Activated CD4-positive, alpha-beta T cell treated with anti-CD3 and anti-CD28 coated beads, Interleukin-2, amount 50 U/mL, for 4 hours (primary cell): ENCODE results near the gene TMC8.
A peak's percentile ranks its signal among the peaks of the same experiment; 100 is the strongest.

ENCODE experiments used
- DNase-seq, 2 experiments: peaks; one replicate each; pipeline ENCODE4 v3.0.0-alpha.2; 2020

TMC8 gene

GRCh38 chr17:78125138-78125913, 5.2 kb upstream of the TMC8 start:
- no peak for DNase-seq

- DNase-seq = no peak
Measured at GRCh38 chr17:78125976-78126894, 4.3 kb upstream of the TMC8 start.

DNA sequence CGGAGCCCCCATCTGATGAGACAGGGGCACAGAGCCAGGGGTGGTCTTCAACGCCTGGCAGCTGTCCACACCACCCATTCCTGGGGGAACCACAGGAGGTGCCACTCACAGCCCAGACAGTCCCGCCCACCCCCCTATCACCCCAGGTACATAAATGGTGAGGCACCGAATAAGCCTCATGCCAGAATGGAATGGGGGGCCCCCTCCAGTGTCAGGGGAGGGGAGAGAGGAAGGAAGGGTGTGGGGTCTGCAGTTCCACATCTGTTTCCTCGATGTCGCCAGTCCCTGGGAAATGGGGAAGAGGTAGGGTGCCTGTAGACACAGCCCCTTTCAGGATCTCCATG, 3.7 kb upstream of the TMC8 start:
- no peak for DNase-seq

GRCh38 chr17:78127239-78127887, 3.2 kb upstream of the TMC8 start:
- DNase-seq = no peak

- DNase-seq = no peak
Measured at GRCh38 chr17:78127888-78128550, 2.6 kb upstream of the TMC8 start.

GRCh38 chr17:78128551-78129350, 1.8 kb upstream of the TMC8 start, which contains the start of gene TMC6:
Gene TMC6, minus strand, starts transcription at chr17:78128755. Its CDS starts 1,923 bp downstream, at chr17:78126832.
- peak; percentile 60 to 64 for DNase-seq

DNA sequence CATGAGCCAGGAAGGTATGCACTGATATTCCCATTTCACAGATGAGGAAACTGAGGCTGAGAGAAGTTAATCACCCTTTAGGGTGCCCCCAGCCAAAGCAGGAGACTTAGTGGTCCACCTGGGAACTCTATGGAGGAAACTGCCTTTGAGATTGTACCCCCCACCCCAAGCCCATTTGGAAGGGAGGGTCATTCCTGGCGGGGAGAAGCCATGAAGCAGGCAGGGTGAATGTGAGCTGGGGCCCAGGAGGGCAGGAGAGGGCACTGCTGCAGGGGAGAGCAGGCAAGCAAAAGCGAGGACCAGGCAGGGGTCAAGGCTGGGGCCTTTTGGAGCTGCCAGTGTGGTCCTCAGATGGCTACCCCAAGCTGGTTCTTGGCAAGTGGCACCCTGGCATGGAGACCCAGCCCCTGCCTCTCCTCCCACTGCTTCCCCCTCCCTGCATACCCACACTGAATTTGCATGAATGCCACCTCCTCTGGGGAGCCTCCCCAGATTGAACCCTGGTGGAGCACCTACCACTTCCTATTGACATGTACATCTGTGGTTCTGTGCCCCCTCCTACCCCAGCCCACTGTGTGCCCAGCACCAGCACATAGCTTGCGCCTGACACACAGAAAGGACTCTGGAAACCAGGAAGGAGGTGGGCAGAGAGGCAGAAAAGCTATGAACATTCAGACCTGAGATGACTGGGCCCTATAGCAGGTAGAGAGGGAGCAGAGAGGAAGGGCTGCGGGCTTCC, 1.1 kb upstream of the TMC8 start:
- no peak for DNase-seq

DNA sequence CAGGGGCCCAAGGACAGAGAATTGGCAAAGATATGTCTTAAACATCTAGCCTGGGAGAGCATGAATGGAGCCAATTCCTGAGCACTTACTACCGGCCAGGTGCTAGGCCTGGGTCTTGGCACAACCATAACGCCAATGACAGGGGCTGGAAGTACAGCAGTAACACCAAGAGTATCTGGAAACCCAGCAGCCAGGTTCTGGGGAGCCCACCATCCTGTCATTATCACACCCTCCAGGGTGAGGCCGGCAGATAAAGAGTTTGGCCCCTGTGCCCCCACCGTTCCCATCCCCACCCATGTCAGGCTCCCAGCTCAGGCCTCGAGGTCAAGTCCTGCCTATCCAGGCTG, 508 bp upstream of the TMC8 start:
- DNase-seq = no peak

DNA sequence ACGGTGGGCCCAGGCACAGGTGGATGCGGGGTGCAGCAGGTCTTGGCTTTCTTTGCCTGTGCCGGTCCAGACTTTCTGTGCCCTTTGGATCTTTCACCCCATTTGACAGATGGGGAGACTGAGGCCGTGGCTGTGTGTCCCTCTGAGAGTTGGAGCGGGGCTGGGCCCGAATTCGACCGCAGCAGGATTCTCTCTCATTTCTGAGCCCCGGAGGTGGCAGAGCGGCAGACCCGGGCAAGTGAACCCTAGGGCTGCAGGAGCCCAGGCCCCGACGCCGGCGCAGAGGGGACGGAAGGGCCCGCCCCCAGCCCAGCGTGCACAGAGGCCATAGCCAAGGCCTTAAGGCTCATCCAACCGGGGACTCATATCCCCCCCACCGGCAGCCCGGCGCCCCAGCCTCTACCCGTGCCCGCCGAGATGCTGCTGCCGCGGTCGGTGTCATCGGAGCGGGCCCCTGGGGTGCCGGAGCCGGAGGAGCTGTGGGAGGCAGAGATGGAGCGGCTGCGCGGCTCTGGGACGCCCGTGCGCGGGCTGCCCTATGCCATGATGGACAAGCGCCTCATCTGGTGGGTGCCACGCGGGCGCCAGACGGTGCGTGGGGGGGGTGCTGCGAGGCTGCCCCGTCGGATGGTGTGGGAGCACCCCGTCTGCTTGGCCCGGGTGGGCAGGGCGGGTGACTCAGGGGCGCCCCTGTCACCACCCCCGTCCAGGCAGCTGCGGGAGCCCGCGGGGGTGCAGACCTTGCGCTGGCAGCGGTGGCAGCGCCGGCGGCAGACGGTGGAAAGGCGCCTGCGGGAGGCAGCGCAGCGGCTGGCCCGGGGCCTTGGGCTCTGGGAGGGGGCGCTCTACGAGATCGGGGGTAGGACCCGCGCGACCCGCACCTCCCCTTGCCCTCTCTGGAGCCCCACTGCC, 857 bp downstream of the TMC8 start:
- peak; percentile 50 to 67 for DNase-seq

GRCh38 chr17:78132084-78132676, 1.6 kb downstream of the TMC8 start:
- DNase-seq = peak; percentile 53 to 62

DNA sequence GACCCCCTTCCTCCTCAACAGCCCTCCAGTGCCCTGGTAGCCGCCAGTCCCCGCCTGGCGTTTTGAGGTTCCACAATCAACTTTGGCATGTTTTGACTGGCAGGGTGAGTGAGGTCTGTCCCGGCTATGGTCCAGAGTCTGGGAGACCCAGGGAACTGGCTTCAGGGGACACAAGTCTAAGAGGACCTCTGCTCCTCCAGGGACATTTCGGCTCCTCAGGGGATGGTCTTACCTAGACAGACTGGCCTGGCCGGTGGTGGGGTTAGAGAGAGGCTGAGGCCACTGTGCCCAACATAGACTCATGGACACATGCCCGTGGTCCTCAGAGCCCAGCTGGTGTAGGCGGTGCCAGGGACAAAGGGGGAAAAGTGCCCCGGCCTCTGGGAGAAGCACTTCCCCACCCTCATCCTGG, 2.2 kb downstream of the TMC8 start:
- no peak for DNase-seq

DNA sequence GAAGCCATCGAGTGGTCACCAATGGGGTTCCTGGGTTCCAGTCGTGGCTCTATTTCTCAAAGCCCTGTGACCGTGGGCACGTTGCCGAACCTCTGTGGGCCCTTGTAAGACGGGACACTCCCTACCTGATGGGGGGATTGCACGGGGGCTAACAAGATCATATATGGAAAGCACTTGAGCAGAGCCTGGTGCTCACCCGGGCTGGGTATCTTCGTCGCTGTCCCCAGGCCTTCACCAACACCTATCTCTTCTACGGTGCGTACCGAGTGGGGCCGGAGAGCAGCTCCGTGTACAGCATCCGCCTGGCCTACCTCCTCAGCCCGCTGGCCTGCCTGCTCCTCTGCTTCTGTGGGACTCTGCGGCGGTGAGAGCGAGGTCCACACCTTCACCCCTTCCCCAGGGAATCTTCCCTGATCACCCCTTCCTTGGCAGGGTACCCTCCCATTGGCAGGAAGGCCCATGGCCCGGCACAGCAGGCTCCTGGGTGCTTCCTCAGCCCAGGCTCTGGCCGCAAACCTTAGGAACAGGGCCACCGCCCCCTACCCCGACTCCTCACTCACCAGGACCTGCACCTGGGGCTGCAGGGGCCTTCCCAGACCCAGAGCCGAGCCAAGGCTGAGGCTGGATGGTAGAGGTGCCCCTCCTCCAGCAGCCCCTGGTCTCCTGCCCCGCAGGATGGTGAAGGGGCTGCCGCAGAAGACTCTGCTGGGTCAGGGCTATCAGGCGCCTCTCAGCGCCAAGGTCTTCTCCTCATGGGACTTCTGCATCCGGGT, 2.8 kb downstream of the TMC8 start:
- no peak for DNase-seq

DNA sequence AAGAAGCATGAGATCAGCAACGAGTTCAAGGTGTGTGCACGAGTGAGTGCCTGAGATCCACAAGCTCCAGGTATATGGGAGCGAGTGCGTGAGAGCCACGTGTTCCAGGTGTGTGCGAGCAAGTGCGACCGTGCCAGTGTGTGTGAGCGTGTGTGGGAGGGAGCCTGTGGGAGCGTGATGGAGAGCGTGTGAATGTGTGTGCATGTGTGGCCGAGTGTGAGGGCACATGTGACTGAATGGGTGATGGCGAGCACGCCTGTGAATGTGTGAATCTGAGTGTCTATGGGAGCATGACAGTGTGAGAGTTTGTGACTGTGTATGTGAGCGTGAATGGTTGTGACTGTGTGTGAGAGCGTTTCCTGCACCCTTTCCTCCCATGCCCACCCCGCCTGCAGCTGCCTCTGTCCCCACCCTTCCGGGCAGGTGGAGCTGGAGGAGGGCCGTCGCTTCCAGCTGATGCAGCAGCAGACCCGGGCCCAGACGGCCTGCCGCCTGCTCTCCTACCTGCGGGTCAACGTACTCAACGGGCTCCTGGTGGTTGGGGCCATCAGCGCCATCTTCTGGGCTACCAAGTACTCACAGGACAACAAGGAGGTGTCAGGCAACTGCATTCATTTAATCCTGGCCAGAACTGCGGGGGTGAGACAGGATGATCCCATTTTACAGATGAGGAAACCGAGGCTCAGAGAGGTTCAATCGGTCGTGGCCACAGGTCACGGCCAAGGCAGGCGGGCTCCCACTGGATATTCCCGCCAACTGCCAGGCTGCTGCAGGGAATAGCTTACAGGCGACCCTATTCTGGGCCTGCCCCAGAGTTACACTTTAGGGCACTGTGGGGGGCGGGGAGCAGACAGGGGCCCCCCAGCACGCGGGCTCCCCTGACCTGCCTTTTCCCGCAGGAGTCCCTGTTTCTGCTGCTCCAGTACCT, 3.7 kb downstream of the TMC8 start:
- peak; percentile 72 to 73 for DNase-seq

- no peak for DNase-seq
Measured at GRCh38 chr17:78134899-78135385, 4.4 kb downstream of the TMC8 start.

DNA sequence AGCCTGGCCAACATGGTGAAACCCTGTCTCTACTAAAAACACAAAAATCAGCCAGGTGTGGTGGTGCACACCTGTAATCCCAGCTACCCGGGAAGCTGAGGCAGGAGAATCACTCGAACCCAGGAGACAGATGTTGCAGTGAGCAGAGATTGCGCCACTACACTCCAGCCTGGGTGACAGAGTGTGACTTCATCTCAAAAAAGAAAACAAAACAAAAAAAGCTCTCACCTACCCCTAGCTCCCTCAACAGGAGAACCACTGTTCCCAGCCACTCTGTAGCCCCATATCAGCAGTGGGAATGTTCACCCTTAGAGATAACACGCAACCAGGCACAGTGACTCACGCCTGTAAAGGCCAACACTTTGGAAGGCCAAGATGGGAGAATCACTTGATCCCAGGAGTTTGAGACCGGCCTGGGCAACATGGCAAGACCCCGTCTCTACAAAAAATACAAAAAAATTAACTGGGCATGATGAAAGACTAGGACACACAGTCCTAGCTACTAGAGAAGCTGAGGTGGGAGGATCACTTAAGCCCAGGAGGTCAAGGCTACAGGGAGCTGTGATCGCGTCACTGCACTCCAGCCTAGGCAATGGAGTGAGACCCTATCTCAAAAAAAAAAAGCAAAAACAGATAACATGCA, 5.4 kb downstream of the TMC8 start:
- no peak for DNase-seq

DNA sequence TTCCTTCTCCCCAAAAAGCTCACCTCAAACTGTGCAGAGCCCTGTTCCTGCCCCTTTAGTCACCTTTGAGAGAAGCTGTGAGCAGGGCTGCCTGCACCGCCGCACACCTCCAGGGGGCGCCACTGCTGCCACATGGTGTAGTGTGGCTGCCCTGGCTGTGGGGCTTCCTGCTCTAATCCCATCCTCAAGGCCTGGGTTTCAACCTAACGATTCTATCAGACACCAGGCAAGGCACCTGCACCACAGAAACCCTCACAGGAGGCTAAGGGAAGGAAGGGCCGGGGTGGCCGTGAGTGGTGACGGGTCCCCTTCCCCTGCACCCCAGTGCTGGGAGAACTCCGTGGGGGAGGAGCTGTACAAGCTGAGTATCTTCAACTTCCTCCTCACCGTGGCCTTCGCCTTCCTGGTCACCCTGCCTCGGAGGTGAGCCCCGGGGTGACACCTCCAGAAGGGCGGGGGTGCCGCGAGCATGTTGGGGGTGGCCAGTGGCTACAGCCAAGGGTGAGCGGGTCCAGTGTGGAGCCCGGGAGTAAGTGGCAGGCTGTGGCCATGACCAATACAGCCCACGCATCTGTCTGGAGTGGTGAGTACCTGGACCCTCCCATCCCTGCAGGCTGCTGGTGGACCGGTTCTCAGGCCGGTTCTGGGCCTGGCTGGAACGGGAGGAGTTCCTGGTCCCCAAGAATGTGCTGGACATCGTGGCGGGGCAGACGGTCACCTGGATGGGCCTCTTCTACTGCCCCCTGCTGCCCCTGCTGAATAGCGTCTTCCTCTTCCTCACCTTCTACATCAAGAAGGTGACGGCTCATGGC, 7.0 kb downstream of the TMC8 start:
- DNase-seq = no peak
